B cell (primary cell): ENCODE data around the gene PIM3. TPM values are rescaled to one million over a fixed set of nuclear protein-coding genes. Genes with fewer than 3 reads are reported as not detected.
A peak's percentile ranks its signal among the peaks of the same experiment; 100 is the strongest.

ENCODE experiments used
- ATAC-seq: fragments of 200-7000 bp; cut with Tn5 transposase; one replicate; pipeline ENCODE4 v1.10.0; 2021; ENCODE audit warnings: low read depth, mild to moderate bottlenecking, moderate number of reproducible peaks, moderate library complexity
- CTCF ChIA-PET: fragments of 350-600 bp; sonication (Branson Sonifier 250); formaldehyde crosslinking; loops from one replicate; lab custom pipeline; 2021; ENCODE audit warnings: antibody characterized with exemption, inconsistent platforms; lab: Charles Lee
- POLR2A ChIA-PET: fragments of 350-600 bp; sonication (Branson Sonifier 250); formaldehyde crosslinking; loops from one replicate; lab custom pipeline; 2021; ENCODE audit warnings: antibody characterized with exemption; lab: Charles Lee
- DNase-seq: peaks from one replicate; pipeline ENCODE4 v3.0.0; 2013
- H2AFZ ChIP-seq: 2 replicates; pipeline ENCODE4 v1.6.1; 2012; ENCODE audit warnings: mild to moderate bottlenecking, low read depth, low read length; ENCODE audit not compliant: insufficient read depth, poor library complexity, severe bottlenecking
- H3K27ac ChIP-seq, 2 donors: 1 replicate in 1 of 2; 2 replicates in 1 of 2; pipeline ENCODE4 v1.5.1; 2012 to 2013; ENCODE audit warnings: low read length in 2 of 2, mild to moderate bottlenecking in 2 of 2, moderate library complexity in 1 of 2
- H3K27me3 ChIP-seq, 4 experiments: fragments of 200-600 bp in 1 of 4; sonication (generic) in 1 of 4; replicated peaks in 1 of 4; 1 replicate in 2 of 4; 2 replicates in 2 of 4; pipeline versions ENCODE4 v1.6.1 to v1.7.0; 2013 to 2016; ENCODE audit warnings: low read length in 3 of 4, mild to moderate bottlenecking in 2 of 4, mixed read lengths in 1 of 4, moderate library complexity in 1 of 4; ENCODE audit not compliant: insufficient read depth in 4 of 4, control insufficient read depth in 3 of 4; ENCODE audit errors: control extremely low read depth in 1 of 4
- H3K36me3 ChIP-seq, 2 experiments: replicated peaks in 1 of 2; 1 replicate in 1 of 2; 2 replicates in 1 of 2; pipeline versions ENCODE4 v1.6.1 to v1.7.1; 2013; ENCODE audit warnings: low read length in 1 of 2; ENCODE audit not compliant: insufficient read depth in 2 of 2, control insufficient read depth in 1 of 2; ENCODE audit errors: control extremely low read depth in 1 of 2, extremely low read depth in 1 of 2
- H3K4me1 ChIP-seq, 2 donors: fragments of 200-600 bp in 1 of 2; sonication (generic) in 1 of 2; 1 replicate in 1 of 2; 2 replicates in 1 of 2; pipeline versions ENCODE4 v1.5.1 to v1.6.1; 2013 to 2017; ENCODE audit warnings: low read length in 2 of 2; ENCODE audit not compliant: control insufficient read depth in 2 of 2, insufficient read depth in 2 of 2
- H3K4me2 ChIP-seq: replicated peaks from 2 replicates; pipeline ENCODE3; 2012; ENCODE audit warnings: mild to moderate bottlenecking, low read depth, low read length; ENCODE audit not compliant: poor library complexity, severe bottlenecking
- H3K4me3 ChIP-seq, 5 experiments: fragments of 200-600 bp in 1 of 5; sonication (generic) in 1 of 5; 1 replicate in 3 of 5; 2 replicates in 2 of 5; pipeline versions ENCODE4 v1.5.1 to v1.7.0; 2011 to 2016; ENCODE audit warnings: low read length in 4 of 5, mild to moderate bottlenecking in 4 of 5, low read depth in 2 of 5, control low read depth in 1 of 5, moderate library complexity in 1 of 5; ENCODE audit not compliant: insufficient read depth in 1 of 5; ENCODE audit errors: control extremely low read depth in 1 of 5, extremely low read depth in 1 of 5
- H3K79me2 ChIP-seq: fragments of 200-600 bp; sonication (generic); one replicate; pipeline ENCODE4 v1.6.0; 2016; ENCODE audit warnings: low read length; ENCODE audit not compliant: control insufficient read depth, insufficient read depth
- H3K9ac ChIP-seq: fragments of 200-600 bp; sonication (generic); 2 replicates; pipeline ENCODE4 v1.6.1; 2017; ENCODE audit warnings: mild to moderate bottlenecking, low read length, moderate library complexity
- H3K9me3 ChIP-seq, 3 donors: one replicate each; pipeline versions ENCODE4 v1.6.1 to v1.7.1; 2013; ENCODE audit warnings: low read length in 2 of 3; ENCODE audit not compliant: control insufficient read depth in 2 of 3, insufficient read depth in 1 of 3; ENCODE audit errors: control extremely low read depth in 1 of 3
- H4K20me1 ChIP-seq: 2 replicates; pipeline ENCODE4 v1.6.0; 2012; ENCODE audit warnings: mild to moderate bottlenecking, low read length; ENCODE audit not compliant: insufficient read depth, control insufficient read depth, poor library complexity, severe bottlenecking
- H3K27ac Mint-ChIP-seq: one replicate; pipeline ENCODE4 v1.8.0; 2021; ENCODE audit warnings: mixed read lengths
- H3K27me3 Mint-ChIP-seq: one replicate; pipeline ENCODE4 v1.8.0; 2021; ENCODE audit warnings: mixed read lengths
- H3K4me1 Mint-ChIP-seq: one replicate; pipeline ENCODE4 v1.8.0; 2021; ENCODE audit warnings: mixed read lengths
- H3K4me3 Mint-ChIP-seq: one replicate; pipeline ENCODE4 v1.8.0; 2021; ENCODE audit warnings: mixed read lengths
- H3K9me3 Mint-ChIP-seq: one replicate; pipeline ENCODE4 v1.8.0; 2022; ENCODE audit warnings: mixed read lengths; ENCODE audit not compliant: insufficient read depth
- CTCF ChIP-seq: fragments of 200-600 bp; IDR thresholded peaks from one replicate; pipeline ENCODE4 v1.8.0; 2022; ENCODE audit warnings: antibody characterized with exemption, mild to moderate bottlenecking
- EZH2 ChIP-seq: IDR thresholded peaks from 2 replicates; pipeline ENCODE4 v1.6.1; 2012; ENCODE audit warnings: borderline replicate concordance, low read depth, mild to moderate bottlenecking, moderate library complexity, low read length; ENCODE audit not compliant: insufficient read depth, poor library complexity, severe bottlenecking
- WGBS: methylation state at CpG from one replicate; pipeline ENCODE4 v1.1.5; 2013; ENCODE audit warnings: missing lambda C conversion rate; ENCODE audit not compliant: insufficient coverage; 5-methylcytosine and 5-hydroxymethylcytosine counted together
- intact Hi-C: fragments of 100-400 bp; cut with micrococcal nuclease; formaldehyde crosslinking; loops from one replicate; pipeline ENCODE4 v1.10.0; 2022
- polyA plus RNA-seq: library from polyadenylated mRNA; depleted of rRNA; stranded (reverse); fragments of >200 nt; gene quantifications from 2 replicates; pipeline ENCODE4 v1.2.3, GENCODE V29; 2012
- total RNA-seq, 2 donors: library from RNA; stranded (reverse); fragments of 120-200 nt in 1 of 2; gene quantifications; 1 replicate in 1 of 2; 2 replicates in 1 of 2; pipeline versions ENCODE4 v1.2.3 to v1.2.4, GENCODE V29; 2013 to 2022

PIM3 gene
- total and polyA plus RNA-seq, 2 donors (not counting 1 experiment from before 2014, with no cell fraction given) = 74.6 to 128 TPM

- ChIA-PET CTCF (interaction anchor here (0.5 to 5.0 kb wide), 6 partner anchors 10 to 97 kb away, joined by 3 to 127 read pairs (median 6); no protein-coding TSS in a partner anchor), POLR2A (interaction anchor here (1.5 to 4.6 kb wide), 5 partner anchors 16 to 33 kb away, joined by 3 to 20 read pairs (median 12); partner anchors contain the start of genes ALG12, CRELD2 and PIM3)
- Mint-ChIP-seq H3K9me3 (no peaks in the 10 kb centered on the region), H3K27ac (peak overlapping the region; percentile 96), H3K27me3 (no peaks in the 10 kb centered on the region), H3K4me3 (peak overlapping the region; percentile 83), H3K4me1 (peaks cover 44% of the 10 kb centered on the region)
- peaks cover 58 to 70% of the 10 kb centered on the region in 2 donors for H3K4me1 ChIP-seq
- peak overlapping the region; percentile 88 for H3K4me2 ChIP-seq
- peaks cover 0 to 5% (median 0%) of the 10 kb centered on the region in 3 donors for H3K9me3 ChIP-seq
- peak overlapping the region; percentile 94 to 97 for H3K27ac ChIP-seq
- TF ChIP-seq EZH2 = no peak
- TF ChIP-seq CTCF = no peak
- H3K36me3 ChIP-seq = no peaks in the 10 kb centered on the region
- peaks cover 19% of the 10 kb centered on the region for H3K79me2 ChIP-seq
- DNase-seq = peak; percentile 65
- no peak overlapping the region for H2AFZ ChIP-seq
- no peaks in the 10 kb centered on the region for H3K27me3 ChIP-seq
- H4K20me1 ChIP-seq = no peaks in the 10 kb centered on the region
- WGBS = 24% methylated on average over 15 of the region's 24 CpGs
- no peak for ATAC-seq
- H3K4me3 ChIP-seq = peak overlapping the region in 4 of 5 experiments; percentile 69 to 84 (median 77)
- H3K9ac ChIP-seq = peak overlapping the region; percentile 82
- intact Hi-C loops = loop anchor here (10.0 kb wide), 1 partner anchor 540 kb away; the partner anchor contains the start of gene SBF1
These were observed 26.2 kb upstream of the PIM3 start for GRCh38 chr22:49934160-49934890.
